ENCODE measurements around the gene DPF3. TPM values are rescaled to one million over a fixed set of nuclear protein-coding genes. Genes with fewer than 3 reads are reported as not detected.
A peak's percentile ranks its signal among the peaks of the same experiment; 100 is the strongest.

Gene DPF3
- total and polyA plus RNA-seq, 7 donors = 2.3 to 25.3 (median 19.4) TPM

GRCh38 chr14:72717220-72717619 lies 176.7 kb downstream of the DPF3 start:
- H3K4me3 ChIP-seq = no peak overlapping the region
- DNase-seq (no peak), ATAC-seq (no peak)
- H3K27ac ChIP-seq = peak overlapping the region; percentile 90
- H3K9me3 ChIP-seq = no peaks in the 10 kb centered on the region
- WGBS, 3 donors = 97 to 98% (median 97%) methylated on average over 2 of the region's 2 CpGs
- no peak for TF ChIP-seq CTCF (IDR thresholded peaks at IDR 0.05)
- intact Hi-C loops (cut with DNase I) = no loop called here
- peaks cover 37% of the 10 kb centered on the region for H3K4me1 ChIP-seq
- H3K27me3 ChIP-seq (ENCODE audit: insufficient read depth in 3 of 3, low read length in 2 of 3) = no peaks in the 10 kb centered on the region
- no peaks in the 10 kb centered on the region for H3K36me3 ChIP-seq (ENCODE audit: insufficient read depth in 1 of 2, low read depth in 1 of 2)

GRCh38 chr14:72716476-72716875 lies 177.4 kb downstream of the DPF3 start:
- no peak for DNase-seq
- H3K27ac ChIP-seq = peak overlapping the region; percentile 90
- no peak for ATAC-seq
- no peaks in the 10 kb centered on the region for H3K27me3 ChIP-seq (ENCODE audit: insufficient read depth in 3 of 3, low read length in 2 of 3)
- TF ChIP-seq CTCF (IDR thresholded peaks at IDR 0.05) = no peak
- H3K4me3 ChIP-seq = no peak overlapping the region
- no peaks in the 10 kb centered on the region for H3K9me3 ChIP-seq
- intact Hi-C loops (cut with DNase I) = no loop called here
- WGBS, 3 donors = 86 to 95% (median 87%) methylated on average over 4 of the region's 4 CpGs
- no peaks in the 10 kb centered on the region for H3K36me3 ChIP-seq (ENCODE audit: insufficient read depth in 1 of 2, low read depth in 1 of 2)
- H3K4me1 ChIP-seq = peaks cover 41% of the 10 kb centered on the region

- H3K4me3 ChIP-seq = no peak overlapping the region
- H3K4me1 ChIP-seq = peaks cover 41% of the 10 kb centered on the region
- TF ChIP-seq CTCF (IDR thresholded peaks at IDR 0.05) = no peak
These were observed 178.1 kb downstream of the DPF3 start for GRCh38 chr14:72715850-72716228.

GRCh38 chr14:72715215-72715849 lies 178.6 kb downstream of the DPF3 start:
- peak; percentile 86 to 91 (median 88) for ATAC-seq
- intact Hi-C loops (cut with DNase I) = no loop called here

More at GRCh38 chr14:72715850-72716228, 178.1 kb downstream of the DPF3 start:
- WGBS, 3 donors = 15 to 23% (median 17%) methylated on average over 9 of the region's 9 CpGs
- Histone ChIP-seq H3K27me3 (ENCODE audit: insufficient read depth in 3 of 3, low read length in 2 of 3) (no peaks in the 10 kb centered on the region), H3K9me3 (no peaks in the 10 kb centered on the region), H3K27ac (peak overlapping the region; percentile 90), H3K36me3 (ENCODE audit: insufficient read depth in 1 of 2, low read depth in 1 of 2) (no peaks in the 10 kb centered on the region)
- ATAC-seq (peak; percentile 63 to 77 (median 72)), DNase-seq (peak; percentile 43 to 84)
- intact Hi-C loops (cut with DNase I) = no loop called here

More at GRCh38 chr14:72715215-72715849, 178.6 kb downstream of the DPF3 start:
- H3K27me3 ChIP-seq (ENCODE audit: insufficient read depth in 3 of 3, low read length in 2 of 3) = no peaks in the 10 kb centered on the region
- H3K4me3 ChIP-seq = no peak overlapping the region
- peaks cover 41% of the 10 kb centered on the region for H3K4me1 ChIP-seq
- no peaks in the 10 kb centered on the region for H3K36me3 ChIP-seq (ENCODE audit: insufficient read depth in 1 of 2, low read depth in 1 of 2)
- WGBS, 3 donors = 30 to 46% (median 30%) methylated on average over 7 of the region's 7 CpGs
- no peak for TF ChIP-seq CTCF (IDR thresholded peaks at IDR 0.05)
- peak; percentile 42 to 80 for DNase-seq
- no peaks in the 10 kb centered on the region for H3K9me3 ChIP-seq
- H3K27ac ChIP-seq = peak overlapping the region; percentile 90
